Caco-2 (cell line): ENCODE data around the gene DNAJC8. TPM values are rescaled to one million over a fixed set of nuclear protein-coding genes. Genes with fewer than 3 reads are reported as not detected.

Experiments
- BruUV-seq: library from RNA; stranded (reverse); fragments of 400-500 nt; replicated peaks from 2 replicates; lab custom pipeline; 2021; lab: Mats Ljungman, UMichigan
- CTCF ChIA-PET: fragments of 300-600 bp; sonication (Branson Sonifier 250); formaldehyde crosslinking; loops from one replicate; lab custom pipeline; 2022; ENCODE audit warnings: antibody characterized with exemption; lab: Charles Lee
- POLR2A ChIA-PET: fragments of 300-600 bp; sonication (Branson Sonifier 250); formaldehyde crosslinking; loops from one replicate; lab custom pipeline; 2022; ENCODE audit warnings: antibody characterized with exemption; lab: Charles Lee
- DNase-seq, 2 experiments: peaks; one replicate each; pipeline versions ENCODE4 v3.0.0 to v3.0.0-alpha.2; 2020 to 2022
- H3K27me3 ChIP-seq: replicated peaks from 2 replicates; pipeline ENCODE4 v1.6.0; 2011; ENCODE audit warnings: low read length; ENCODE audit not compliant: control insufficient read depth, insufficient read depth
- H3K36me3 ChIP-seq: 2 replicates; pipeline ENCODE4 v1.5.1; 2011; ENCODE audit warnings: low read length; ENCODE audit not compliant: control insufficient read depth, insufficient read depth
- H3K4me1 ChIP-seq: fragments of 250-450 bp; sonication (Bioruptor Pico); 2 replicates; pipeline ENCODE4 v1.5.1; 2020; ENCODE audit warnings: mild to moderate bottlenecking
- H3K4me3 ChIP-seq: 2 replicates; pipeline ENCODE4 v1.5.1; 2011; ENCODE audit warnings: low read depth, mild to moderate bottlenecking, control low read depth, low read length
- H3K9me3 ChIP-seq: fragments of 250-450 bp; sonication (Bioruptor Pico); 2 replicates; pipeline ENCODE4 v1.5.1; 2020; ENCODE audit warnings: mild to moderate bottlenecking, moderate library complexity
- H3K27ac Mint-ChIP-seq: one replicate; pipeline ENCODE4 v1.8.0; 2022; ENCODE audit warnings: mixed read lengths; ENCODE audit not compliant: unreplicated experiment
- H3K27me3 Mint-ChIP-seq: one replicate; pipeline ENCODE4 v1.8.0; 2022; ENCODE audit warnings: mixed read lengths; ENCODE audit not compliant: insufficient read depth, unreplicated experiment
- H3K36me3 Mint-ChIP-seq: one replicate; pipeline ENCODE4 v1.8.0; 2022; ENCODE audit warnings: mild to moderate bottlenecking, mixed read lengths; ENCODE audit not compliant: insufficient read depth, unreplicated experiment
- H3K4me1 Mint-ChIP-seq: one replicate; pipeline ENCODE4 v1.8.0; 2022; ENCODE audit warnings: low read depth, mixed read lengths; ENCODE audit not compliant: unreplicated experiment
- H3K4me3 Mint-ChIP-seq: one replicate; pipeline ENCODE4 v1.8.0; 2022; ENCODE audit warnings: mild to moderate bottlenecking, moderate library complexity, mixed read lengths; ENCODE audit not compliant: unreplicated experiment
- H3K9me3 Mint-ChIP-seq: one replicate; pipeline ENCODE4 v1.8.0; 2022; ENCODE audit warnings: mixed read lengths; ENCODE audit not compliant: unreplicated experiment
- intact Hi-C: fragments of 100-400 bp; cut with micrococcal nuclease; formaldehyde crosslinking; loops from one replicate; pipeline ENCODE4 v1.10.0; 2022; ENCODE audit not compliant: unreplicated experiment
- total RNA-seq: library from RNA; stranded (reverse); gene quantifications from 2 replicates; pipeline ENCODE4 v1.2.3, GENCODE V29; 2022
- TF ChIP-seq, protein P1 (sequence below), 2 experiments: fragments of 200-600 bp in 1 of 2; IDR thresholded peaks; 1 replicate in 1 of 2; 2 replicates in 1 of 2; pipeline versions ENCODE4 v1.5.1 to v1.8.0; 2011 to 2022; ENCODE audit warnings: antibody characterized with exemption in 1 of 2, control low read depth in 1 of 2, inconsistent platforms in 1 of 2, low read depth in 1 of 2, low read length in 1 of 2, mild to moderate bottlenecking in 1 of 2, moderate library complexity in 1 of 2; ENCODE audit not compliant: insufficient read depth in 1 of 2, severe bottlenecking in 1 of 2, unreplicated experiment in 1 of 2

DNAJC8 gene
- total RNA-seq, 1 experiment from 2014 or later: 69.4 TPM

DNA sequence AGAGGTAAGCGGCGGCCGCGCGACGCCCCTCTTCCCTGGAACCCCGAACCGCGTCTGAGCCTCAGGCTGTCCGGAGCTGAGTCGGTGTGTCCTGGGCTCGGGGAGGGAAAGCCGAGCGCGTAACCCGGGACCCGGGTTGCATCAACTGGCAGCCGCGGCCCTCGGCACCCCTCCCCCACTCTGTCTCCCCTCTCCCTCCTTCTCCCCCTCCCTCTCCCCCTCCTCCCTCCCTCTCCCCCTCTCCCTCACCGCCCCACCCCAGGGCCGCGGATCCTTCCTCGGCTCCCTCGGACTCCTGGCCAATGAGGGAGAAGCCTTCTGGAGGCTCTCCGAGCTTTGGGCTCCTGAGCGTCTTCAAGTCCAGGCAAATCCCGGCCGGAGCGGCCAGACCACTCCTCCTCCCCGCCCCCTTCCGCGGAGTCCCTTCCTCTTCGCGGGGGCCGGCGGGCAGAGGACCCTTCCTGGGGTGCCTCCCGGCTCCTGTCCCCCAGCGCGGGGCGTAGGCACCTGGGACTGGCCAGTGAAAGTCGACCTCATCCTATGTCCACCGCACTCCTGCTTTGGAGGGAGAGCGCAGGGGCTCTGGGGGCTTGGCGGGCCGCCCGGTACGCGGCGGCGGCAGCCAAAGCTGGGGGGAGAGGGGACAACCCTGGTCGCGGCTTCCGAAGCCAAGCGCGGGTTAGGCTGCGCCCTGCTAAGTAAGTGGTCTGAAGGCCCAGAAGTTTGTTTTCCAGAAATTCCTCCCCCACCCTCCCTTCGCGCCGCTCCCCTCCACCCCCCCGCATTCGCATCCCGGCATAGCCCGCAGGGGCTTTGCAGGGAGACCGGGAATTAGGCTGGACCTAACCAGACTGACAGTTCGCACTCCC, 27.3 kb upstream of the DNAJC8 start:
- TF ChIP-seq, protein P1, sequence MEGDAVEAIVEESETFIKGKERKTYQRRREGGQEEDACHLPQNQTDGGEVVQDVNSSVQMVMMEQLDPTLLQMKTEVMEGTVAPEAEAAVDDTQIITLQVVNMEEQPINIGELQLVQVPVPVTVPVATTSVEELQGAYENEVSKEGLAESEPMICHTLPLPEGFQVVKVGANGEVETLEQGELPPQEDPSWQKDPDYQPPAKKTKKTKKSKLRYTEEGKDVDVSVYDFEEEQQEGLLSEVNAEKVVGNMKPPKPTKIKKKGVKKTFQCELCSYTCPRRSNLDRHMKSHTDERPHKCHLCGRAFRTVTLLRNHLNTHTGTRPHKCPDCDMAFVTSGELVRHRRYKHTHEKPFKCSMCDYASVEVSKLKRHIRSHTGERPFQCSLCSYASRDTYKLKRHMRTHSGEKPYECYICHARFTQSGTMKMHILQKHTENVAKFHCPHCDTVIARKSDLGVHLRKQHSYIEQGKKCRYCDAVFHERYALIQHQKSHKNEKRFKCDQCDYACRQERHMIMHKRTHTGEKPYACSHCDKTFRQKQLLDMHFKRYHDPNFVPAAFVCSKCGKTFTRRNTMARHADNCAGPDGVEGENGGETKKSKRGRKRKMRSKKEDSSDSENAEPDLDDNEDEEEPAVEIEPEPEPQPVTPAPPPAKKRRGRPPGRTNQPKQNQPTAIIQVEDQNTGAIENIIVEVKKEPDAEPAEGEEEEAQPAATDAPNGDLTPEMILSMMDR (IDR thresholded peaks at IDR 0.05; ENCODE audit: insufficient read depth in 1 of 2, low read depth in 1 of 2, low read length in 1 of 2, severe bottlenecking in 1 of 2, unreplicated experiment in 1 of 2): no peak
- BruUV-seq: no TSS peak
- H3K9me3 Mint-ChIP-seq: no peaks in the 10 kb centered on the region

DNA sequence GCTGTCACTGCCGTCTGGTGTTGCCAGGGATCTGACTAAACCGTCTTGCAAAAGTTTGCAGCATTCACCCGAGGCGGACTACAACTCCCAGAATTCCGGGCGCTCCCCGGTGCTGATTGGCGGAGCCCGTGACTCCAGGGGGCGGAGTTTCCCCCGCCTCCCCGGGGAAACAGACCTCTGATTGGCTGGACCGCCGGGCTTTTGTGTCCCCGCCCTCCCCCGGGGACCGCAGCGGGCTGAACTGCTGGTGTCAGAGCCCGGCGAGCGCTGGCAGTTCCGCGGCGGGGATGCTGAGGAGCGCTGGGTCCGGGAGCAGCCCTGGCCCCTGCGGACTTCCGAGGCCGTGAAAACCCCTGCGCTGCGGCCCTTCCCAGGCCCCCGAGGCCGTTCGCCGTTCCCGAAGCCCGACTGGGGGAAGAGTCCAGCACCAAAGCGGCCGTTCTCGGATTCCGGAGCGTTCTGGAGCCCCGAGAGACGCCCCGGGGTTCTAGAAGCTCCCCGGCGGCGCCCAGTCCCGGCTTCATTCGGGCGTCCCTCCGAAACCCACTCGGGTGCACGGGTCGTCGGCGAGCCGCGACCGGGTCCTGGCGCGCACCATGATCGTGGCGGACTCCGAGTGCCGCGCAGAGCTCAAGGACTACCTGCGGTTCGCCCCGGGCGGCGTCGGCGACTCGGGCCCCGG, 26.6 kb upstream of the DNAJC8 start, which contains the start of gene SESN2:
TSS of gene SESN2 (plus strand) at position 267 of the 682 bp plus-strand sequence. CDS start at position 597, 330 bp downstream.
- H3K4me3 Mint-ChIP-seq: peak within 1 kb of the TSS; percentile 73
- CTCF ChIA-PET: interaction anchor here (2.4 kb wide), 1 partner anchor 10 kb away, joined by 13 read pairs; no protein-coding TSS in a partner anchor
- Histone ChIP-seq H3K27me3 (no peaks in the 10 kb centered on the region), H3K9me3 (no peaks in the 10 kb centered on the region), H3K4me1 (0 out of 2 replicates have a peak, but pooled peaks cover 4% of the 10 kb centered on the region), H3K36me3 (no peaks in the 10 kb centered on the region), H3K4me3 (peak within 1 kb of the TSS; percentile 90)
- H3K27ac Mint-ChIP-seq: peak within 1 kb of the TSS; percentile 92
- no peaks in the 10 kb centered on the region for H3K9me3 Mint-ChIP-seq
- BruUV-seq: TSS peak; percentile 51
- H3K27me3 Mint-ChIP-seq: no peaks in the 10 kb centered on the region
- TF ChIP-seq, protein P1 (IDR thresholded peaks at IDR 0.05; ENCODE audit: insufficient read depth in 1 of 2, low read depth in 1 of 2, low read length in 1 of 2, severe bottlenecking in 1 of 2, unreplicated experiment in 1 of 2): no peak
- DNase-seq: peak; percentile 96 to 97
- POLR2A ChIA-PET: interaction anchor here (1.0 kb wide), 2 partner anchors 23 to 70 kb away, joined by 3 to 5 read pairs; partner anchors contain the start of genes ATP5IF1 and MED18
- peaks cover 13% of the 10 kb centered on the region for H3K4me1 Mint-ChIP-seq
- H3K36me3 Mint-ChIP-seq: peaks cover 38% of the 10 kb centered on the region
- intact Hi-C loops: no loop called here

More for the DNA sequence above, 27.3 kb upstream of the DNAJC8 start:
- no peaks in the 10 kb centered on the region for H3K36me3 ChIP-seq
- ChIA-PET CTCF (interaction anchor here (2.4 kb wide), 1 partner anchor 11 kb away, joined by 13 read pairs; no protein-coding TSS in a partner anchor), POLR2A (interaction anchor here (0.6 to 1.0 kb wide), 3 partner anchors 24 to 157 kb away, joined by 3 to 5 read pairs (median 3); partner anchors contain the start of genes ATP5IF1 and MED18)
- Mint-ChIP-seq H3K4me1 (peaks cover 13% of the 10 kb centered on the region), H3K27me3 (no peaks in the 10 kb centered on the region), H3K36me3 (peaks cover 38% of the 10 kb centered on the region), H3K4me3 (peak overlapping the region; percentile 73), H3K27ac (peak overlapping the region; percentile 92)
- no peaks in the 10 kb centered on the region for H3K9me3 ChIP-seq
- 0 out of 2 replicates have a peak, but pooled peaks cover 4% of the 10 kb centered on the region for H3K4me1 ChIP-seq
- no peaks in the 10 kb centered on the region for H3K27me3 ChIP-seq
- H3K4me3 ChIP-seq: peak overlapping the region; percentile 90
- peak; percentile 70 to 71 for DNase-seq
- intact Hi-C loops: no loop called here
